NT2/D1 (cell line): ENCODE results near the gene FANCG.
A peak's percentile ranks its signal among the peaks of the same experiment; 100 is the strongest.

Experiments
- DNase-seq: peaks from one replicate; pipeline ENCODE4 v3.0.0-alpha.2; 2011; ENCODE audit warnings: low read depth, low spot score
- H3K27me3 ChIP-seq: 2 replicates; pipeline ENCODE4 v1.6.0; 2011; ENCODE audit warnings: mild to moderate bottlenecking; ENCODE audit not compliant: insufficient read length, insufficient read depth
- H3K36me3 ChIP-seq: 2 replicates; pipeline ENCODE4 v1.6.1; 2011; ENCODE audit warnings: mild to moderate bottlenecking, low read length, mixed read lengths; ENCODE audit not compliant: insufficient read depth, insufficient read length
- H3K4me1 ChIP-seq: 2 replicates; pipeline ENCODE4 v1.5.1; 2011; ENCODE audit not compliant: insufficient read depth, insufficient read length
- H3K4me3 ChIP-seq: 2 replicates; pipeline ENCODE4 v1.5.1; 2011; ENCODE audit warnings: low read depth; ENCODE audit not compliant: insufficient read length
- H3K9ac ChIP-seq: 2 replicates; pipeline ENCODE4 v1.6.0; 2011; ENCODE audit warnings: low read depth; ENCODE audit not compliant: insufficient read length
- H3K9me3 ChIP-seq: 2 replicates; pipeline ENCODE4 v1.5.1; 2011; ENCODE audit warnings: mild to moderate bottlenecking, low read length; ENCODE audit not compliant: insufficient read depth
- SUZ12 ChIP-seq: IDR thresholded peaks from 2 replicates; pipeline ENCODE4 v1.6.1; 2011; ENCODE audit not compliant: insufficient read length, insufficient read depth; ENCODE audit errors: extremely low read depth
- YY1 ChIP-seq: IDR thresholded peaks from 2 replicates; pipeline ENCODE4 v1.6.1; 2011; ENCODE audit not compliant: insufficient read length, insufficient read depth
- ZNF274 ChIP-seq: IDR thresholded peaks from 2 replicates; pipeline ENCODE4 v1.6.1; 2011; ENCODE audit warnings: mild to moderate bottlenecking, low read depth, low read length

The FANCG gene

DNA sequence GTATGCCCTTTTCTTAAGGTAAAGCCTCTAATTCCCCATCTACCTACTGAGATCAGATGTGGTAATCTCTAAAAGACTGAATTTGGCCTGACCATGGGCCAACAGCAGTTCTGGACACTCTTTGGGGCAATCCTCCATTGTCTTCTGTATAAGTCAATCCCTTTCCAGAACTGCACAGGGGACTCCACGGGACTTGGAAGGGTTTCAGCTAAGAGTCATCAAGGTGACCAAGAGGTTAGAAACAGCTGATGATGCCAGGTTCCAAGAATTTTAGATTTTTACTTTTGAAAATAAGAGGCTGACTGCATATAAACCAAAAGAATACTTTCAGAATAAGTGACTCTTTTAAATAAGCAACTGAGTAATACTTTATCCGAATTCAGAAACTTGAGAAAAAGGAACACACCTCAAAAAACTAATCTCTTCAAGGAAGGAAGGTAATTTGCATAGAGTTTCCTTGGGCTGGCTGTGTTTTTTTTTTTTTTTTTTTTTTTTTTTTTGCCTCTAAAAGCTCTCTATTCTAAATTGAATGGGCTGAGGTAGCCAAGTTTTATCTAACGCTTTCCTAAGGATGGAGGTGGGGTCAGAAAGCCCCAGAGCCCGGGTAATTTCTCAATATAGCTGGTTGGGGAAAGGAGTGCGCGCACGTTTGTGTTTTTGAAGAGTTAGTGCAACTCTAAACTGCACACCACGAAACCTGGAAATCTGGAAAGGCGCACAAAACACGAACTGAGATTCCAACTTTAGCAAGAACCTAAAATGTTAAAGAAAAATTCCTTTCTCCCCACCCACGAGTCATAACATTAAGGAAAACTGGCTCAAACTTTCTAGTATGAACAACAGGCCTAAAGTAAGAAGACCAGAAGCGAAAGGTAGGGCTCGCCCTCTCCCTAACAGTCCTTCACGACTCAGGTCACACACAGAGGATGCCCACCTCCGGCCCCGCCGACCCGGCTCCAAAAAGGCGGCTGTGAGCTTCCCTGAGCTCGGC lies 8.6 kb downstream of the FANCG start:
- H3K9ac ChIP-seq: peak overlapping the region; percentile 97
- peak overlapping the region; percentile 94 for H3K4me3 ChIP-seq
- H3K27me3 ChIP-seq: no peaks in the 10 kb centered on the region
- H3K9me3 ChIP-seq: no peaks in the 10 kb centered on the region
- H3K4me1 ChIP-seq: peaks cover 6% of the 10 kb centered on the region
- no peak for DNase-seq
- TF ChIP-seq ZNF274 (no peak), YY1 (no peak), SUZ12 (no peak)
- H3K36me3 ChIP-seq: peaks cover 85% of the 10 kb centered on the region

DNA sequence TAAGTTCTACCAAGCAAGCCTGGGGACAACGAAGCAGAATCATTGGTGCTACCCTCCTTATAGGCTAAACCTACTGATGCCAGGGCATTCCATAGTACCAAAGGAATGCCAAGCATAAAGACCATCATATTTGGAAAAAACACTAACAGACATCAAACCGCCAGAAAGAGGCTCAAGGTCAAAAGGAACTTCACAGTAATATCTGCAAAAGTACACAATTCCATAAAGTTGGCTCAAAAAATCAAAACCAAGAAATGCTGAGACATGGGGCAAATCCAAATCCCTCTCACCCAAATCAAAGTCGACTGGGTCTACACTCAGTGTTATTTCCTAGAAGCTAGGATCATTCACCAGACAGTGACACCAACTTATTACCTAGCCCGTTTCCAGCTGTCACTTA lies 10.7 kb downstream of the FANCG start:
- Histone ChIP-seq H3K27me3 (no peaks in the 10 kb centered on the region), H3K4me3 (no peak overlapping the region), H3K9me3 (no peaks in the 10 kb centered on the region), H3K4me1 (peaks cover 6% of the 10 kb centered on the region), H3K36me3 (peaks cover 84% of the 10 kb centered on the region), H3K9ac (no peak overlapping the region)
- no peak for DNase-seq
- TF ChIP-seq YY1 (no peak), ZNF274 (no peak), SUZ12 (no peak)

DNA sequence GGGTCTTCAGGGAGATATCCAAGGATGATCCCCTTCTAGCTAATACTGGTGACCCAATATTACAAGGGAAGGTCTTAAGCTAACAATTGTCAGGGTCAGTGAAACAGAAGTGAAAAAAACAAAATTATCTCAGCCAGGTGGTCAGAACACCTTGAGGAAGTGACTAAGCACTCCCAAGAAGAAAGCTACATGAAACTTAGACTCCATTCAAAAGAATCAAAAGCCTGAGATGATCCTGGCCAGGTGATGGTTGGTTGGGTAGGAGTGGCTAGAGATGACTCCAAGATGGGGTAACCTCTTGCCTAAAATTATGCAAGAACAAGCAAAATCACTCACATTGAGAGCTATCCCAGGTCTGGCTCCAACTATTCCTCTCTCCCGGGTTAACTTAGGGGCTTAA lies 12.7 kb downstream of the FANCG start:
- H3K4me3 ChIP-seq: no peak overlapping the region

DNA sequence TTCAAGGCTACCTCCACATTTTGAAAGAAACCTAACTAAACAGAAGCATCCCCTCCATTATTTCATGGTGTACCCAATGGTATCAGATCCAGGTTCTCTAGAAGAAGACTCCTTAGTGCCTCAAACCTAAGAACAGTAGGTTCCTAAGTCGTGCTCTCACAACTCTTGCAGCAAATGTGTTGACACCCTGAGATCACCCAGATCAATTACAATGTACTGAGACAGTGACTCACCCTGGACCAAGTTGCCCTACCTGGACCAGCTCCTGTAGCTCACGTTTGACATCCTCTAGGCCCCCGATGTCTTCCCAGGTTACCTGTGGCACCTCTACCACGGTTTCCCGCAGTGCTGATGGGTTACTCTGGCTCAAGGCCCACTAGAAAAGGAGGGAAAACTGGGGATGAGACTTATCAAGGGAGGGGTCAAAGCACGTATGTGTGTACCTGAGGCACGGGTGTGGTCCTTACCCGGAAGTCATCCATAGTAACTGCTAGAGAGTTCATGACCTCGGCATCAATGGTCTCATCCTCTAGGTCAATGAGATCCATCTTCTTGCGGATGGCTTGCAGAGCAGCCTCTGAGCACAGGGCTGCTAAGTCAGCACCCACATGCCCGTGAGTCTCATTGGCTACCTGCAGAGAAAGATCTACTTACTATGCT lies 19.1 kb downstream of the FANCG start:
- TF ChIP-seq SUZ12 (no peak), YY1 (no peak), ZNF274 (no peak)
- DNase-seq: no peak
- Histone ChIP-seq H3K4me3 (no peak overlapping the region), H3K9ac (no peak overlapping the region), H3K9me3 (no peaks in the 10 kb centered on the region), H3K4me1 (no peaks in the 10 kb centered on the region), H3K27me3 (no peaks in the 10 kb centered on the region), H3K36me3 (peaks cover 99% of the 10 kb centered on the region)

More for the DNA sequence above, 12.7 kb downstream of the FANCG start:
- no peak for TF ChIP-seq YY1
- no peak for TF ChIP-seq SUZ12
- TF ChIP-seq ZNF274: no peak
- peaks cover 6% of the 10 kb centered on the region for H3K4me1 ChIP-seq
- DNase-seq: no peak
- no peaks in the 10 kb centered on the region for H3K27me3 ChIP-seq
- no peak overlapping the region for H3K9ac ChIP-seq
- H3K36me3 ChIP-seq: peaks cover 93% of the 10 kb centered on the region
- H3K9me3 ChIP-seq: no peaks in the 10 kb centered on the region

DNA sequence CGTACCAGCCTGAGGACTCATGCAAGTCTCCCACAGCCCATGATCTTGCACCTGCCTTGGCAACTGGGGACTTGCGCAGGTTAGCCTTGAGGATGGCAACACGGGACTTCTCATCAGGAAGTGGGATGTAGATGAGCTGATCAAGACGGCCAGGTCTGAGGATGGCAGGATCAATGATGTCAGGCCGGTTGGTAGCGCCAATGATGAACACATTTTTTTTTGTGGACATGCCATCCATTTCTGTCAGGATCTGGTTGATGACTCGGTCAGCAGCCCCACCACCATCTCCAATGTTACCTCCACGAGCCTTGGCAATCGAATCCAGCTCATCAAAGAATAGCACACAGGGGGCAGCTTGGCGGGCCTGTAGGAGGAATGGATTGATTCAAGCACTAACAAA lies 20.3 kb downstream of the FANCG start:
- Histone ChIP-seq H3K4me3 (no peak overlapping the region), H3K4me1 (no peaks in the 10 kb centered on the region)
- TF ChIP-seq YY1 (no peak), ZNF274 (no peak), SUZ12 (no peak)

DNA sequence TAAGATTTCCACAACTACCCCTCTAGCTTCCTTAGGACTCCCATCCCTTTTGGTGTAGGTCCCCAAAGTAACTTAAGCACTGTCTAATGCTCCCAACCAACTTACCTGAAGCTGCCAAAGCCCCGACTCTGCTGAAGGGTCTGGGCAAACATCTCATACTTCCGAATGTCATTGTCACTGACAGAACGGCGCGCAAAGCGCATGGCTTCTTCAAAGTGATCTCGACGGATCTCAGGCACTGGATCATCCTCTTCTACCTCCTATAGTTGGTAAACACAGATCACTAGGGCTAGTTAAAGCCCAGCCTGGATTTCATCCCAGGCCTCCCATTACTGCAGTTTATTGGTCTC lies 22.5 kb downstream of the FANCG start:
- DNase-seq: no peak
- no peaks in the 10 kb centered on the region for H3K4me1 ChIP-seq
- no peak overlapping the region for H3K9ac ChIP-seq
- H3K27me3 ChIP-seq: no peaks in the 10 kb centered on the region
- H3K4me3 ChIP-seq: no peak overlapping the region
- no peaks in the 10 kb centered on the region for H3K9me3 ChIP-seq
- TF ChIP-seq YY1: no peak
- TF ChIP-seq ZNF274: no peak
- no peak for TF ChIP-seq SUZ12
- H3K36me3 ChIP-seq: peaks cover 83% of the 10 kb centered on the region

More for the DNA sequence above, 20.3 kb downstream of the FANCG start:
- no peak for DNase-seq
- Histone ChIP-seq H3K36me3 (peaks cover 95% of the 10 kb centered on the region), H3K9ac (no peak overlapping the region), H3K27me3 (no peaks in the 10 kb centered on the region), H3K9me3 (no peaks in the 10 kb centered on the region)

DNA sequence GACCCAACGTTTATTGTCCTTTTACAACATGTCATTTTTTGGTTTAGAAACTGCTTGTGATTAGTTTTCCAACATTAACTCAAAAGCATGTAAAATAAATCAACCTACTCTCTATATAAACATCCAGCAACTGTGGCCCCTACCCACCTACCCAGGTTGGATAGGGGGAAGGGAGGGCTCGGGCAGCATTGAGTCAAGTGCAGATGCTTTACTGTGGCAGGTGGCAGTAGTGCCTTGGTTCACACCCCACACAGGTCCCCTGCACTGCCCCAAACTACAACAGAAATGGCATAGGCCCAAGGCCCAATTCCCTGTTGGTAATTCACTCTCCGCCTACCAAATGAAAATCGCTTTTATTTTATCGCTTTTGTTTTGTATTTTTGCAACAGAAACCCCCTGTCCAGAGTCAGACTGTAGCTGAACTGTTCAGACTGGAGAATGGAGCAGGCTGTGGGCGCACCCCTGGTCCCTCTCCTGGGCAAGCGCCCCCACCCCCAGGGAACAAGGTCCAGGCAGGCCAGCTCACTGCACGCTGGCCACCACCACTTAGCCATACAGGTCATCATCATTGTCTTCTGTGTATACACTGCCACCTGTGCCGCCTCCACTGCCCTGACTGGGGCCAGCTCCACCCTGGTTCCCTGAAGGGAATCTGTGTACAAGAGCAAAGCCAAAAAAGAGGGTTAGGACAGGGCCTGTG lies 23.0 kb downstream of the FANCG start:
- no peak overlapping the region for H3K9ac ChIP-seq
- no peaks in the 10 kb centered on the region for H3K9me3 ChIP-seq
- TF ChIP-seq ZNF274 (no peak), YY1 (no peak), SUZ12 (no peak)
- no peaks in the 10 kb centered on the region for H3K4me1 ChIP-seq
- peaks cover 82% of the 10 kb centered on the region for H3K36me3 ChIP-seq
- no peaks in the 10 kb centered on the region for H3K27me3 ChIP-seq
- DNase-seq: no peak
- H3K4me3 ChIP-seq: no peak overlapping the region
